ENCODE results near the gene PCYT2.
"Not testable (repeated sequence)": the region's sequence is repeated elsewhere in the genome, so short reads cannot be mapped to it uniquely, and the experiment has no call there.

The PCYT2 gene

DNA sequence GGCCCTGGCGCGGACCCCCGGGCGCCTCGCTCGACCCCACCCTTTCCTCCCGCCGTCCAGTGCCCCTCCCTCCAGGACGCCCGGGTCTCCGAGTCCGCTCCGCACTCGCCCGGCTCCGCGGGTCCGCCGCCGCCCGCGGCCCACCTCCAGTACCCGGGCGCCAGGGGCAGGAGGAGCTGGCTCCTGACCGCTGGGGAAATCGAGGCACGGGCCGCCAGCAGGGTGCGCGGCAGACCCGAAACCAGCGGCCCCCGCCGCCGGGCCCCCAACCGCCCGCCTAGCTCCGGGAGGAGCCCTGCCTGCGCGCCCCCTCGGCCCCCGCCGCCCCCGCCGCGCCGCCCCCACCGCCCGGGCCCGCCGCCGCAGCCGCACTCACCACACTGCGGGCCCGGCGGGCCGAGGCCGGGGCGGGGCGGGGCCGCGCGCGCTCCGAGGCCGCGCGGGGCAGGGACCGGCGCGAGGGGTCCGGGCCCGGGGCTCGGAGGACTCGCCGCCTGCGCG is 16.0 kb upstream of the PCYT2 start:
- FAIRE-seq = no peak

DNA sequence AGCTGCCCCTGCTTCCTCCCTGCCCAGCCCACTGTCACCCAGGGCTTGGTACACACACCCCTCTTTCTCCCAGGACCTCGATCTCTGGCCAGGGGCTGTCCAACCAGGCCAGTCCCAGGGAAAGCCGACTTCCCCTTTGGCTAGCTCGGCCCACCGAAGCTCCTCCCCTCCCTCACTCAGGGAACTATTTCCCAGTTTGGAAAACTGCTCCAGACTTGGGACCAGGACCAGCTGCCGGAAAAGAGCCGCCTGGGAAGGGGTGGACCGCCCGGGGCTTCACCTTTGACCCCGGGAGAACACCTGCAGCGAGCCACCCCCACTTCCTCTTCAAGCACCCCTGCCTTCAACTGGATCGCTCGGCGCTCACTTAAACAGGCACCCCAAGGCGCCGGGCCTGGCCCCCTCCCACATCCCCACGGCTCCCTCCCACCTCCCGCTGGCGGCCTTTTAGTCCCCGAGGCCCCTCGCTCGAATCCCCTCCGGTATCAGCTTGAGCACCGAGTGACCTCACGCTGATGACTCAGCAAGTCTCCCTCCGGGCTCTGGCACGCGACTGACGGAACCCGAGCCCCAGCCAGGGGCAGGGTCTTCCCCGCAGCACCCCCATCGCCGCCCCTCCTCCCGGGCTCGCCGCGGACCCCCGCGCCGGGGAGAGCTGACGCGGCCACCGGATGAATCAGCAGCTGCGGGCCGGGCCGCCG is 15.4 kb upstream of the PCYT2 start:
- FAIRE-seq = no peak

DNA sequence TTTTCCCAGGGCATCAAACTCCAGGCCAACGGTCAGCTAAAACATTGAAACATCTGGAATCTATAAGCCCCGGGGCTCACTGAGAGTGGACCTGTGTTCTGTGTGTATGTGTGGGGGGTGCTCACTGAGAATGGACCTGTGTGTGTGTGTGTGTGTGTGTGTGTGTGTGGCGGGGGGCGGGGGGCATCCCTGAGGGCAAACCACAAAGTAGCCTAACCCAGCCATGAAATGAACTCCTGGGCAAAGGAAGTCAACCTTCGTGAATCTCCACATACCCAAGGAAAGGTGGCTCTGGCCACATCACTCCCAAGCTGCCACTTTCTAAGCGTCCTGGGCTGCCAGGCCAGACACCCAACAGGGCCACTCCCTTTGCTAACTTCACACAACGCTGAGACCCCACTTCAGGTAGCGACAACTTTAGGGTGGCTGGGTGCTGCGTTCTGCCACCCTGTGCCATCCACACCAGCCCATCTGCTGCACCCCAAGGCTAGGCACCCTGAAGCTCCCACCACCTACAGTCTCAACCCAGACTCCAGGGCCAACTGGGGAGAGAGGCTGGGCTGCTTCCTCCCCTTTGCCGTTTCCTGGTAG is 14.8 kb upstream of the PCYT2 start:
- no peak for FAIRE-seq

DNA sequence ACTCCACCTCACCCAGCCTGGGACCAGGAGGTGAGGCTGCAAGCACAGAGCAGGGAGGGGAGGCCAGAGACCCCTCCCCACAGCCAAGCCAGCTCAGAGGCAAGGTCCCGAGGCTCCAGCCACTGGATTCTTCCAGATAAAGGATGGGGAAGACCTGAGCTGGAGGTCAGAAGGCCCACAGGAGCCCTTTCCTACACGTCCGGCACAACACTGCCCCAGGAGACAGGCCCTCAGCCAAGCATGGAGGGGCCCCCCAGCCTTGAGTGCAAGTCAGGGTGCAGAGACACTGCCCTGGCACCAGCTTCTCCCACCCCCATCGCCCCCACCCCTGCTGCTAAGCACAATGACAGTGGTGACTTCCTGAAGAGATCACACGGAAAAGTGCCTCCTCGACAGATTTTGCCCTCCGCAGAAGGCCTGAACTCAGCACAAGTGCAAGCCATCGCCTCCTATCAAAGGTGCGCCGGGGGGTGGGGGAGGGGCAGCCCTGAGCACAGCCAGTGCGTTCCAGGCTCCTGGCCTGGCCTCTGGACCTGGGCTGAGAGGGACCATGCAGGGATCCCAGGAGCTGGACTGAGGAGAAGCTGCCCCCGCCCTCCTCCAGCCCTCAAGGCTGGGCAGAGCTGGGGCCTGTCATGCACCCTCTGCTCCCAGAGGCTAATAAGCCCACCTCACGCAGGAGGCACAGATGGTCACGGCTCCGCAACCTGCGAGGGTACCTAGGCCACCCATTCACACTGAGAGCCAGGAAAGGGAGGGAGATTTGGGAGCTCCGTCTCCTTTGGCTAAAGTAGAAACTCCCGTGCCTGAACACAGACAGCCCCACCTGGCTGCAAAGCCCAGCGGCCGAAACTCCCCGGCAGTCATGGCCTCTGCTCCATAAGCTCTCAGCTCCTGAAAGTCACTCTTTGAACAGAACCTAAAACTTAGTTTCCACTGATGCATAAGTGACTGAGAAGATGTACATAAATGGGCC is 13.6 kb upstream of the PCYT2 start:
- no peak for FAIRE-seq

DNA sequence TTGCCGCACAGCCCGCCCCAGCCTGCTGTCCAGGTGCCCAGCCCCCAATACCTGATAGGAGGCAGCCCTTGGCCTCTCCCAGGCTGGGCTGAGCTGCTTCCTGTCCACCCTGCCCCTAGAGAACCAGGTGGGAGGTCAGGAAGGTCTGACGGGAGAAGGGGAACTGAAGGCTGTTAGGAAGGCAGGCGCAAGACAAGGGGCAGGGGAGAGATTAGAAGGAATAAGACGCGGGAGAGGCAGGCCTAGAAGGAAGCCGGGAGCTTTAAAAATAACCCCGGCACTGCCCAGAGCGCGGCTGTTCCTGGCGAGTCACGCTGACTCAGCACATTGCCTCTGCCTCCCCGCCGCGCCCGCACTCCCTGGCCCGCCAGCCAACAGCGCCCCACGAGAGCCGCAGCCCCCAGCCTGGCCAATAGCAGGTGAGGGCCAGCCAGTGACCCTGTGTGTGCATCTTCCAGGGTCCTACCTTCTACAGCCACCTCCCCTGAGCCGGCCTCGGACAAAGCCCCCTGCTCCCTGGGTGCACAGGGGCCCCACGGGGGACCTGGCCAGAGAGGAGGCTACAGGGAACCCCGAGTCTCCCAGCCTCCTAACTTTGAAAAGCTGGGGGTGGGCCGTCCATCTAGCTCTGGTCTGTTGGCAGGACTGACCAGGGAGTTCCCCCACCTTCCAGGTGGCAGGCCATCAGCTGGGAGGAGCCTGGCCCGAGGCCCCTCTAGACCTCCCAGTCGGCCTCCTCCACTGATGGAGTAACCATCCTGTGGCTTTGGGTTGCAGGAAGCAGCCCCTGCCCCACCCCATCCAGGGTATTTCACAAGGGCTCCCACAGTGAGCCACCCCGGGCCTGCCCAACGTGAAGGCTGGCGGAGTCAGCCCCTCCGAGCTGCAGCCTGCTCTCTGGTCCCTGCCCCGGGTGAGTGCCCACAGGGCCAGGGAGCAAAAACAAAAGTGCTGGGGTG is 12.4 kb upstream of the PCYT2 start:
- FAIRE-seq = no peak

DNA sequence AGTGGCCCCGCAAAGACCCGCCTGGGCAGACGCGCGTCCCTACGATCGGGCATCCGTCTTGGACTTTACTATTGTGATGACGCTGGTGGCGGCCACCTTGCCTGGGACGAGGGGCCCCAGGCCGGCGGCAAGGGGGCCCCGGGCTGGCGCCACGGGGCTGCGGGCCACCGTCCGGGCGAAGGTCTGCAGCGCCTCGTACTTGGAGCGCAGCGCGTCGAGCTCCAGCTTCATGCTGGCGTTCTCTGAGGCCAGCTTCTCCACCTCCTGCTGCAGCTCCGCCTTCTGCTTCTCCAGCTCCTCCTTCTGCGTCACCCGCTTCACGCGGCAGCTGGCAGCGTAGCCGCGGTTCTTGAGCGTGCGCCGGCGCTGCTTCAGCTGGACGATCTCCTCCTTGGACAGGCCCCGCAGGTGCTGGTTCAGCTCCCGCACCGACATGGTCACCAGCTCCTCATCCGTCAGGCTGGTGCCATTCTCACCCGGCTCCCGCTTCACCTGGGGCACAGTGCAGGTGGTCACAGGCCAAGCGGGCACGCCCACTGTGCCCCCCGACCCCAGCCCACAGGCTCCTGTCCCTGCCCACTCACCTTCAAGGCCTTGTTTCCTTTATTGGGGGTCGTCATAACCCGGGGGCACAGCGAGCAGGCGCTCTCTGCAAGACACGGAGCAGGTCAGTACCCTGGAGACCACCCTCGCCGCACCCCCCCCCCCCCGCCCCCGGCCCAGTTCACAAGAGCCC is 11.5 kb upstream of the PCYT2 start:
- no peak for FAIRE-seq

DNA sequence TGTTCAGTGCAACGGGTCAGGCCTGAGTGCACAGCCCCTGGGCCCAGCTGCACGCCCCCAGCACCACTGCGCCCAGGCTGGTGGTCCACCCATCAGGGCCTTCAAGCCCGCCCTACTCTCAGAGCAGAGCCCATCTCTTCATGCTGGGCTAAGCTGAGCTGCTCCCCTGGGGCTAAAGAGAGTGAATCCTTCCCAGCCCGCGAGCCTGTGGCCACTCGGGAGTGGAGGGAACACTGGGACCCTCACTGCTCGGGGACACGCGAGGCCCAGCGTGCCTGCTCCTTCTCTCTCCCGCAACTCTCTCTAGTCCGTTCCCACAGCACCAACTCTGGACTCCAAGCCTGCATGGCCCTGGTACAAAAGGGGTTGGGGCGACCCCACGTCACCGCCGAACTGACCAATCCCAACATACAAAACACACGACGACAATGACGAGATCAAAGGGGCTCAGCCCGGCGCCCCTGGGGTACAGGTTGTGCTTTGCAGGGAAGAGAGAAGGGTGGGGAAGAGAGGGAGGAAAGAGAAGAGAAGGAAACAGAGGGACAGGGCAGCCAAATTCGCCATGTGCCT is 10.9 kb upstream of the PCYT2 start:
- no peak for FAIRE-seq

DNA sequence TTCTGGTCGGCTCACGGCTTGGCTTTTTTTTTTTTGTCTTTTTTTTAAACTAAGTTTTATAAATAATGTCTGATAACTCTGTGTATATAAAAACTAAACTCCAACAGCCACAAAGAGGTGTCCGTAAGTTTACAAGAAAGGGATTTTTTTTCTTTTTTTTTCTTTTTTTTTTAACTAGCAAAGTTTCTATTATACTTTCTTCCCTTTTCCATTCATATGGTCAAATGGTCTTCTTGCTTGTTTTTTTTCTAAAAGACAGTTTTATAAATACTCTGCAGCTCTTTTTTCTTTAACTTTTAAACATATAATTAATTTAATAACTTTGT is 10.3 kb upstream of the PCYT2 start:
- no peak for FAIRE-seq

DNA sequence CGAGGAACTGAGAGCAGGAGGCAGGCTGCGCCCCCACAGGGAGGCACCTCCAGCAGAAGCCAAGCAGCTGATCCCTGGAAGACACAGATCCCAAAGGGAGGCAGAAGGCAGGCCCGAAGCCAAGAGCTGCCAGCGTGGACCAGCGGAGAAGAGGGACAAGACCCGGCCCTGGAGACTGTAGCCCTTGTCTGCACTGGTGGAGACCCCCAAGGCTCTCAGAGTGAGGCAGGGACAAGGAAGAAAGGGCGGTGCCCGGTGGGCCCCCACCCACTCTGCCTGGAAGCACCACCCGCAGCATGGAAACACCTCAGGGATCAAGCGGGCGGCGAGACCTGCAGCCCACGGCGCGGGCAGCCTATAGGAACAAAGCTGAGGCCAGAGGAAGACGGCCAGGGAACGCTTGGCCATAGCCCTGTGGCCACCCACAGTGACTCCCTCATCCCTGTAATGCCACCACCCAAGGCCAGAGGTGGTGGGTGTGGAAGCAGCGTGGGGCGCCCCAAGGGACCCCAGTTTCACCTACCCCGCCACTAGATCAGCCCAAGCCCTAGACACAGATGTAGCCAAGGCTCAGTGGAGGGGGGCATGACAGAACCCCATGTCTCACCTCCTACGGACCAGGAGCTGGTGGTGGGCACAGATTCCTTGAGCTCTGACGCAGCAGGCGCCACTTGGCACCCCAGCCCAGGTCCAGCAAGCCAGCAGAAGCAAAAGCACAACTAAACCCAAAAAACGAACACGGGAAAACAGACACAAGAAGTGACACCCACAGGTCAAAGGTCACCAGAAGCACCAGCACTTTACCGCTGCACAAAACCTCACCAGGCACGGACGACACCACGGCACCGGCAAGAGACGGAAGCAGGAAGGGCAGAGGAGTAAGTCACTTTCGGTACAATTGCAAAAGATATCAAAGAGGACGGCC is 9.7 kb upstream of the PCYT2 start:
- FAIRE-seq = no peak

DNA sequence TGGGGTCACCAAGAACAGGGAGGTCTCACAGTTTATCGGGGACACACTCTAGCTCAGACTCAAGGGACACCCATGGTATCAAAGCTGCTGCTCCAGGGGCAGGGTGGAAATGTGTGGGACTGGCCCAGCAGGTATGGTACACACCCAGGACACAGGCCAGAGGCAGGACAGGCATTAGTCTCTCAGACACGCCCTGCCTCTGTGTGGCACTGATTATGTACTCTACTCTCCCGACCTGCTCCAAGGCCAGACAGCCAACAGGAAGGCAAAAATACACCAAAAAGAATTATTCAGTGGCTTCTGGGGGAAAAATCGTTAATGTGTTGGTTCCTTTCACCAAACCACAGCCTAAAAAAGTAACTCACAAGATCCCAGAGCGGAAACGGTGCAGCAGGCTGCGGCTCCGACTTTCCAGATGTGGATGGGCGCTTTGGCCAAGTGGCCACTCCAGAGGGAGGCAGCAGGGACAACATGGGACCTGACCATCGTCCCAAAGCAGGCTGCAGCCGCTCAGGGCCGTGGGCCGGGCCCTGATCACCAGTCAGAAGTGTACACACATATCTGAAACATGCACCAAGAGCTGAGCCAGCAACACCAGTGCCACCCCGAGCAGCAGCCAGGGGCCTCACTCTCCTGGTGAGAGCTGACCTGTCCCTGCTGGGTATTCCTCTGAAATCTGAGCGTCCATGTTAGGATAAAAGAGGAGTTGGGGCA is 7.8 kb upstream of the PCYT2 start:
- no peak for FAIRE-seq

DNA sequence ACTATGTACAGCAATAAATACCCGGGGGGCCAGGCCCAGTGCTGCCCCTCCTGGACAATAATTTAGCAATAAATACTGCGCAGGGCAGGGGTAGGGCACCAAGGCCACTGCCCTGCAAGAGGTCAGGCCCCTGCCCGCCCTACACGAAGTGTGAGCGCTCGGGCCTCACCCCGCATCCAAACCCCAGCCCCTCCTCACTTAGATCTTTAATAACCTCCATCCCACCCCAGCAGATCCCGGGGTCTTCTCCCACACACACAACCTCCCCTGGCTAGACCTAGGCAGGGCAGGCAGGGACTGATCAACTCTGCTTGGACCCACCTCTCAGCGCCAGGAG is 7.1 kb upstream of the PCYT2 start:
- not testable (repeated sequence) for FAIRE-seq

DNA sequence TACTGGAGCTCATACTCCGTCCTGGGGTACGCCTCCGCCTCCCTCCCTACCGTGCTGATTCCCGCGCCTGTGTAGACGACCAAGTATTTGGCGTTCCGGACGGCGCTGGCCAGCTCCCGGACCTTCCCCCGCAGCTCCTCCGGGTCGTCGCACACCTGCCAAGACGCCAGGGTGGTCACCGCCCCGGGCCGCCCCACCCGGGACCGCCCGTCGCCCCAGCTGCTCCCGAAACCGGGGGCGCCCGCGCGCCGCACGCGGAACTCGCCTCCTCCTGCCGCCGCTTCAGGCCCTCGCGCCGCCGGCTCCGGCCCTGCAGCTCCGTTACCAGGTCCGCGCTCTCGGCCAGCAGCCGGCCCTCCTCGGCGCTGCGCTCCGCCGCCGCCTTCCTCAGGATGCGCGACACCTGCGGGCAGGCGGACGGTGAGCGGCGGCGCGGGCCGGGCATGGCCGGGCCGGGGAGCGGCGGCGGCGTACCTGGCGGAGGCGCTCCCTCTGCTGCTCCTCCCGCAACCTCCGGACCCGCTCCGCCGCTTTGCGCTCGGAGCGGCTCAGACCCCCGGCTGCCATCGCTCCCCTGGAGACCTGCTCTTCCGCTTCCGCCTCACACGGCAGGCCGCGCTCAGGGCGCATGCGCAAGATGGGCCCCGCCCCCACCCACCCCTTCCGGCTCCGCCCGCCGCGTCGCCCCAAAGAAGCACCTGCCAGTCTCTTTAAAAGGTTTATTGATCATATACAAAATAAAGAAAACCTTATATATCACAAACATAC is 6.5 kb upstream of the PCYT2 start, which contains the start of gene SIRT7:
Gene SIRT7, minus strand, starts transcription at position 612 of the 768 bp plus-strand sequence. Its CDS starts 45 bp downstream, at position 567.
- FAIRE-seq = no peak

DNA sequence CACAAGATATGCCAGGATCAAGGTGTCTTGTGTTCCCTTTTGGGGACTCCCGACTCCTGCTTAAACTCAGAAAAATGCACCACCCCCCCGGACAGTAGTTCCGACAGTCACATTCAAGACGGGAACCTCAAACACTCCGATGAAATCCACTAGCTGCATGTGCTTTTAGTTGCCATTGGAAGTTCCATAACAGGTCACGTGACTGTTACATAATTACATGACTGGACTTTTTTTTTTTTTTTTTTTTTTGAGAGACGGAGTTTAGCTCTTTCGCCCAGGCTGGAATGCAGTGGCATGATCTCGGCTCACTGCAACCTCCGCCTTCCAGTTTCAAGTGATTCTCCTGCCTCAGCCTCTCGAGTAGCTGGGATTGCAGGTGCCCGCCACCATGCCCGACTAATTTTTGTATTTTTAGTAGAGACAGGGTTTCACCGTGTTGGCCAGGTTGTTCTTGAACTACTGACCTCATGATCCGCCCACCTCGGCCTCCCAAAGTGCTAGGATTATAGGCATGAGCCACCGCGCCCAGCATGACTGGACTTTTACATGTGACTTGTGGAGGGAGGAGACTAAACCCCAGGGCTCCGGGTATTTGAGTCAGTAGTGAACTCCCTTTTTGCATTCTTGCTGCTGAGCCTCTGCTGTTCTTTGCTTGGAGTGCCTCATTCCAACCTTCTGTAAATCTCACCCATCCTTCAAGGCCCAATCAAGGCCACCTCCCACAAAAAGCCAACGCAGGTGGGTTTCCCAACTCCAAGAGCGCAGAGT is 5.2 kb upstream of the PCYT2 start:
- no peak for FAIRE-seq

DNA sequence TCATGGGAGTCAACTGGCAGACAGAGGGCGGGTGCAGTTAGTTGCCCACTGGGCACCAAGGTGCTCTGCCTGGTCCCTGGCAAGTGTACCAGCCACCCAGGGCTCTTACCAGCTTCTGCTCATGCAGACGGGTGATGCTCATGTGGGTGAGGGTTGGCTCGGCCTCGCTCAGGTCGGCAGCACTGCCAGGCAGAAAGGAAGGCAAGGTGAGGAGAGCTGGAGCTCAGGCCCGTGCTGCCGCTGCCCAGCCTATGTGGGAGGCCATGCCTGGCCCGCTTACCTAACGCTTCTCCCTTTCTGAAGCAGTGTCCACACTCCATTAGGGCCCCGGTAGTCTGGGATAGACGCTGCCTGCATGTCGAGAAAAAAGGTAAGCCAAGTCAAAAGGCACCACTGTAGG is 4.1 kb upstream of the PCYT2 start:
- FAIRE-seq = no peak

DNA sequence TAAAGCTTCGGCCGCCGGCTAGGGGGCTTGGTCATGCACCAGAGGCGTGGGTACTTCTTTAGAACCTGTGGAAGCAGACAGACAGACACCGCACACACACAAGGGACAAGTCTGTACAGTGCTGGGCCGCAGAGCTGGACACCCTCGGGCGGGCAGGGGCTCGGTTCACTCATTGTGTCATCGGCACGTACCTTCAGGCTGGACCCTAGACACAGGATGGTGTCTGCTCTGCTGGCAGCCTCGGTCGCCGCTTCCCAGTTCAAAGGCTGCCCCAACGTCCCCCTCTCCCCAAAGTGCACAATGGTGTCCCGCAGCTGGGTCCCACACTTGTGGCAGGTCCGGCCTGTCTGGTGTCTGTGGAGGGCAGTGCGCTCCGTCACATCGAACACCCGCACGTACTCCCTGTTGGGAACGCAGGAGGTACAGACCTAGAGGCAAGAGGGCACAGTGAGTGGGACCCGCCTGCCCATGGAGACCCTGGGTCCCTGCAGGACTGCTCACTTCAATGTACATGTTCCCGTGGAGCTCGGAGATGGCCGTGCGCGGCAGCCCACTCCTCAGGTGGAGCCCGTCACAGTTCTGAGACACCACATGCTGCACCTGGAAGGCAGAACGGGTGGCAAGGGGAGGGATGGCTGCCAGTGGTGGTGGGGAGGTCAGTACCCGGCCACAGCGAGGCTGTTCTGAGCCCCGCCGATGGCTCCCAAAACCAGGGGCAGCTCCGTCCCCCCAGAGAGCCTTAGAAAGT is 3.1 kb upstream of the PCYT2 start:
- no peak for FAIRE-seq

DNA sequence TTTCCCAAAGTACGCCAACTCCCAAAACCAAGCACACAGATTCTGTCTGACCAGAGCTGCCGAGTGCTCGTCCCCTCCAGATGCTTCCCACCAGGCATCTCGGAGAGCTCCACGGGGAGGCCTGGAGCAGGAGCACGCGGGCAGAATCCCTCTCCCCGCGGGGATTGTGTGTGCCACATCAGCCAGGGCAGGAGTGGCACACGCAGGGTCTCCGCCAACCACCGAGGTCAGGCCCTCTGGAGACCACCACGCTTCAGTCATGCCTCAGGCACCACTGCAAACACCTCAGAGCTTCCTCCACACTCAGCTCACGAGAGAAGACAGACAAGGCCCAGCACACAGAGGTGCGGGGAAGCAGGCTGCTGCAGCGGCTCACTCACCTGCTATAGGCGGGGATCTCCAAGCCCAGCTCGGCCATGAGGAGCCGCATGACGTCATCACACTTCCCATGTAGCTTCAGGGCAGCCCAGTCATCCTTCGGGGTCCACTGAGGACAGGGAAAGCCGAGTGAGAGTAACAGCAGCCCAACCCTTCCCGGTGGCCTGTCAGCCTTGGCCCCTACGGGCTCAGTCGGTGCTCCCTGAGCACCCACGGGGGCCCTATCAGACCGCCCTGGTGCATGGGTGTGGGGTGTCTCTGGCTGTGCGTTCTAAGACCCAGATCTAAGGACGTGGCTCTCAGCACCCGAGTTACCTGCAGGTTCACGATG is 2.3 kb upstream of the PCYT2 start:
- FAIRE-seq = no peak

Data from islet of Langerhans (tissue), 1 donor.